Measurements from ENCODE around the gene TMEM243.

DNA sequence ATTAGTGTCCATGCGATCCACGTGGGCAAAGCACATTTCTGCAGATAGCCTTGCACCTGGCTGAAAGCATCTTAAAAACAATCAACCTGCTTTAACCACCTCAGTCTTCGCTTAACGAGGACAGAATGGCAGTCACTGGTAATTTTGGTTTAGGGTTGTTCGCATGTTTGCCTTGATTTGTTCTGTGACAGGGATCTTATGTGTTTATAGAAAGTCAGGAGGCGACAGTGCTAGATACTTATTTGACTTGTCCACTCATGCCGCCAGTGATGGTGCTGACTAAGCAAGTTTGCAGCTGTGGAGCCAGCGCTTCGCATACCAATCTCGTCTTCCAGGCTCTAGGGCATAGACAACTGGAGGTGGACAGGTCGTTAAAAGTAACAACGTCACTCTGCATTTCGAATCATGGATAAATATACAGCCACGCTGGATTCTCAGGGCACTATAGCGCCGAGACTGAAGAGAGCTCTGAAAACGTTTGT, 1.2 kb upstream of the TMEM243 start:
- no peak for TF ChIP-seq POLR2A (IDR thresholded peaks at IDR 0.05)
- TF ChIP-seq, protein P1, sequence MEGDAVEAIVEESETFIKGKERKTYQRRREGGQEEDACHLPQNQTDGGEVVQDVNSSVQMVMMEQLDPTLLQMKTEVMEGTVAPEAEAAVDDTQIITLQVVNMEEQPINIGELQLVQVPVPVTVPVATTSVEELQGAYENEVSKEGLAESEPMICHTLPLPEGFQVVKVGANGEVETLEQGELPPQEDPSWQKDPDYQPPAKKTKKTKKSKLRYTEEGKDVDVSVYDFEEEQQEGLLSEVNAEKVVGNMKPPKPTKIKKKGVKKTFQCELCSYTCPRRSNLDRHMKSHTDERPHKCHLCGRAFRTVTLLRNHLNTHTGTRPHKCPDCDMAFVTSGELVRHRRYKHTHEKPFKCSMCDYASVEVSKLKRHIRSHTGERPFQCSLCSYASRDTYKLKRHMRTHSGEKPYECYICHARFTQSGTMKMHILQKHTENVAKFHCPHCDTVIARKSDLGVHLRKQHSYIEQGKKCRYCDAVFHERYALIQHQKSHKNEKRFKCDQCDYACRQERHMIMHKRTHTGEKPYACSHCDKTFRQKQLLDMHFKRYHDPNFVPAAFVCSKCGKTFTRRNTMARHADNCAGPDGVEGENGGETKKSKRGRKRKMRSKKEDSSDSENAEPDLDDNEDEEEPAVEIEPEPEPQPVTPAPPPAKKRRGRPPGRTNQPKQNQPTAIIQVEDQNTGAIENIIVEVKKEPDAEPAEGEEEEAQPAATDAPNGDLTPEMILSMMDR (IDR thresholded peaks at IDR 0.05), result no peak
